ENCODE results near the gene TAS1R3. TPM values are rescaled to one million over a fixed set of nuclear protein-coding genes. Genes with fewer than 3 reads are reported as not detected.

Gene TAS1R3
- total RNA-seq, 1 experiment from 2014 or later = 0.22 TPM

GRCh38 chr1:1345860-1346500, 14.9 kb downstream of the TAS1R3 start:
- Mint-ChIP-seq H3K4me1 (peaks cover 7% of the 10 kb centered on the region), H3K4me3 (no peak overlapping the region), H3K27ac (no peak overlapping the region), H3K36me3 (peaks cover 7% of the 10 kb centered on the region), H3K9me3 (peaks cover 5% of the 10 kb centered on the region), H3K27me3 (ENCODE audit: low read depth) (no peaks in the 10 kb centered on the region)
- CTCF ChIA-PET = interaction anchor here (1.0 to 1.4 kb wide), 4 partner anchors 8 to 158 kb away, joined by 3 read pairs; no protein-coding TSS in a partner anchor
- DNase-seq (ENCODE audit: low spot score) (no peak), ATAC-seq (no peak)
- POLR2A ChIA-PET = no interaction called here
- TF ChIP-seq, protein P1, sequence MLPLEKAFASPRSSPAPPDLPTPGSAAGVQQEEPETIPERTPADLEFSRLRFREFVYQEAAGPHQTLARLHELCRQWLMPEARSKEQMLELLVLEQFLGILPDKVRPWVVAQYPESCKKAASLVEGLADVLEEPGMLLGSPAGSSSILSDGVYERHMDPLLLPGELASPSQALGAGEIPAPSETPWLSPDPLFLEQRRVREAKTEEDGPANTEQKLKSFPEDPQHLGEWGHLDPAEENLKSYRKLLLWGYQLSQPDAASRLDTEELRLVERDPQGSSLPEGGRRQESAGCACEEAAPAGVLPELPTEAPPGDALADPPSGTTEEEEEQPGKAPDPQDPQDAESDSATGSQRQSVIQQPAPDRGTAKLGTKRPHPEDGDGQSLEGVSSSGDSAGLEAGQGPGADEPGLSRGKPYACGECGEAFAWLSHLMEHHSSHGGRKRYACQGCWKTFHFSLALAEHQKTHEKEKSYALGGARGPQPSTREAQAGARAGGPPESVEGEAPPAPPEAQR (CRISPR knock-in tag; IDR thresholded peaks at IDR 0.05) = no peak
- TF ChIP-seq, protein P2, sequence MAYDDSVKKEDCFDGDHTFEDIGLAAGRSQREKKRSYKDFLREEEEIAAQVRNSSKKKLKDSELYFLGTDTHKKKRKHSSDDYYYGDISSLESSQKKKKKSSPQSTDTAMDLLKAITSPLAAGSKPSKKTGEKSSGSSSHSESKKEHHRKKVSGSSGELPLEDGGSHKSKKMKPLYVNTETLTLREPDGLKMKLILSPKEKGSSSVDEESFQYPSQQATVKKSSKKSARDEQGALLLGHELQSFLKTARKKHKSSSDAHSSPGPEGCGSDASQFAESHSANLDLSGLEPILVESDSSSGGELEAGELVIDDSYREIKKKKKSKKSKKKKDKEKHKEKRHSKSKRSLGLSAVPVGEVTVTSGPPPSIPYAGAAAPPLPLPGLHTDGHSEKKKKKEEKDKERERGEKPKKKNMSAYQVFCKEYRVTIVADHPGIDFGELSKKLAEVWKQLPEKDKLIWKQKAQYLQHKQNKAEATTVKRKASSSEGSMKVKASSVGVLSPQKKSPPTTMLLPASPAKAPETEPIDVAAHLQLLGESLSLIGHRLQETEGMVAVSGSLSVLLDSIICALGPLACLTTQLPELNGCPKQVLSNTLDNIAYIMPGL (CRISPR knock-in tag; IDR thresholded peaks at IDR 0.05) = no peak
- TF ChIP-seq, protein P3, sequence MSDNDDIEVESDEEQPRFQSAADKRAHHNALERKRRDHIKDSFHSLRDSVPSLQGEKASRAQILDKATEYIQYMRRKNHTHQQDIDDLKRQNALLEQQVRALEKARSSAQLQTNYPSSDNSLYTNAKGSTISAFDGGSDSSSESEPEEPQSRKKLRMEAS (CRISPR knock-in tag; IDR thresholded peaks at IDR 0.05) = no peak
- TF ChIP-seq ATF6 (CRISPR knock-in tag; IDR thresholded peaks at IDR 0.05) (no peak), ETV6 (CRISPR knock-in tag; IDR thresholded peaks at IDR 0.05) (no peak), CREM (CRISPR knock-in tag; IDR thresholded peaks at IDR 0.05) (no peak), GRHL2 (CRISPR knock-in tag; IDR thresholded peaks at IDR 0.05; ENCODE audit: insufficient replicate concordance, severe bottlenecking) (no peak), ZNF416 (CRISPR knock-in tag; IDR thresholded peaks at IDR 0.05) (no peak), HMGA2 (CRISPR knock-in tag; IDR thresholded peaks at IDR 0.05) (no peak), NR2C2 (CRISPR knock-in tag; IDR thresholded peaks at IDR 0.05) (no peak), ZBTB21 (CRISPR knock-in tag; IDR thresholded peaks at IDR 0.05; ENCODE audit: borderline replicate concordance) (no peak), ZNF396 (CRISPR knock-in tag; IDR thresholded peaks at IDR 0.05; ENCODE audit: borderline replicate concordance) (no peak), PRDM15 (CRISPR knock-in tag; IDR thresholded peaks at IDR 0.05) (no peak)
- TF ChIP-seq, protein P4, sequence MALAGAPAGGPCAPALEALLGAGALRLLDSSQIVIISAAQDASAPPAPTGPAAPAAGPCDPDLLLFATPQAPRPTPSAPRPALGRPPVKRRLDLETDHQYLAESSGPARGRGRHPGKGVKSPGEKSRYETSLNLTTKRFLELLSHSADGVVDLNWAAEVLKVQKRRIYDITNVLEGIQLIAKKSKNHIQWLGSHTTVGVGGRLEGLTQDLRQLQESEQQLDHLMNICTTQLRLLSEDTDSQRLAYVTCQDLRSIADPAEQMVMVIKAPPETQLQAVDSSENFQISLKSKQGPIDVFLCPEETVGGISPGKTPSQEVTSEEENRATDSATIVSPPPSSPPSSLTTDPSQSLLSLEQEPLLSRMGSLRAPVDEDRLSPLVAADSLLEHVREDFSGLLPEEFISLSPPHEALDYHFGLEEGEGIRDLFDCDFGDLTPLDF (CRISPR knock-in tag; IDR thresholded peaks at IDR 0.05) = no peak

GRCh38 chr1:1346501-1346890, 15.4 kb downstream of the TAS1R3 start:
- Mint-ChIP-seq H3K36me3 (peaks cover 2% of the 10 kb centered on the region; the same call in 1 of the 2 replicates), H3K9me3 (no peaks in the 10 kb centered on the region), H3K4me3 (no peak overlapping the region), H3K27me3 (ENCODE audit: low read depth) (no peaks in the 10 kb centered on the region), H3K4me1 (peaks cover 7% of the 10 kb centered on the region), H3K27ac (no peak overlapping the region)
- TF ChIP-seq OVOL2 (CRISPR knock-in tag; IDR thresholded peaks at IDR 0.05; ENCODE audit: borderline replicate concordance) (no peak), SMAD4 (CRISPR knock-in tag; IDR thresholded peaks at IDR 0.05) (no peak), RELA (CRISPR knock-in tag; IDR thresholded peaks at IDR 0.05; ENCODE audit: borderline replicate concordance) (no peak), ATF3 (CRISPR knock-in tag; conservative IDR thresholded peaks at IDR 0.05) (no peak), CREM (CRISPR knock-in tag; IDR thresholded peaks at IDR 0.05) (no peak)
- TF ChIP-seq, protein P5, sequence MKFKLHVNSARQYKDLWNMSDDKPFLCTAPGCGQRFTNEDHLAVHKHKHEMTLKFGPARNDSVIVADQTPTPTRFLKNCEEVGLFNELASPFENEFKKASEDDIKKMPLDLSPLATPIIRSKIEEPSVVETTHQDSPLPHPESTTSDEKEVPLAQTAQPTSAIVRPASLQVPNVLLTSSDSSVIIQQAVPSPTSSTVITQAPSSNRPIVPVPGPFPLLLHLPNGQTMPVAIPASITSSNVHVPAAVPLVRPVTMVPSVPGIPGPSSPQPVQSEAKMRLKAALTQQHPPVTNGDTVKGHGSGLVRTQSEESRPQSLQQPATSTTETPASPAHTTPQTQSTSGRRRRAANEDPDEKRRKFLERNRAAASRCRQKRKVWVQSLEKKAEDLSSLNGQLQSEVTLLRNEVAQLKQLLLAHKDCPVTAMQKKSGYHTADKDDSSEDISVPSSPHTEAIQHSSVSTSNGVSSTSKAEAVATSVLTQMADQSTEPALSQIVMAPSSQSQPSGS (CRISPR knock-in tag; IDR thresholded peaks at IDR 0.05; ENCODE audit: borderline replicate concordance, low read depth) = no peak
- TF ChIP-seq, protein P6, sequence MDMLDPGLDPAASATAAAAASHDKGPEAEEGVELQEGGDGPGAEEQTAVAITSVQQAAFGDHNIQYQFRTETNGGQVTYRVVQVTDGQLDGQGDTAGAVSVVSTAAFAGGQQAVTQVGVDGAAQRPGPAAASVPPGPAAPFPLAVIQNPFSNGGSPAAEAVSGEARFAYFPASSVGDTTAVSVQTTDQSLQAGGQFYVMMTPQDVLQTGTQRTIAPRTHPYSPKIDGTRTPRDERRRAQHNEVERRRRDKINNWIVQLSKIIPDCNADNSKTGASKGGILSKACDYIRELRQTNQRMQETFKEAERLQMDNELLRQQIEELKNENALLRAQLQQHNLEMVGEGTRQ (CRISPR knock-in tag; IDR thresholded peaks at IDR 0.05) = no peak
- DNase-seq (ENCODE audit: low spot score) (no peak), ATAC-seq (no peak)
- CTCF ChIA-PET = interaction anchor here (1.4 to 2.3 kb wide), 2 partner anchors 8 to 158 kb away, joined by 3 to 18 read pairs; no protein-coding TSS in a partner anchor
- POLR2A ChIA-PET = no interaction called here

All from WTC11 (cell line).